NCI-H146 treated with DMSO at 0.1 percent for 48 hours (cell line): ENCODE data around the gene TRERF1.
"Not testable (repeated sequence)": the region's sequence is repeated elsewhere in the genome, so short reads cannot be mapped to it uniquely, and the experiment has no call there.

Source experiments
- DNase-seq: peaks from one replicate; lab custom pipeline; 2025; ENCODE audit not compliant: unreplicated experiment; lab: John Stamatoyannopoulos, UW

TRERF1 gene

GRCh38 chr6:42199106-42199981 is 252.4 kb downstream of the TRERF1 start:
- no peak for DNase-seq

DNA sequence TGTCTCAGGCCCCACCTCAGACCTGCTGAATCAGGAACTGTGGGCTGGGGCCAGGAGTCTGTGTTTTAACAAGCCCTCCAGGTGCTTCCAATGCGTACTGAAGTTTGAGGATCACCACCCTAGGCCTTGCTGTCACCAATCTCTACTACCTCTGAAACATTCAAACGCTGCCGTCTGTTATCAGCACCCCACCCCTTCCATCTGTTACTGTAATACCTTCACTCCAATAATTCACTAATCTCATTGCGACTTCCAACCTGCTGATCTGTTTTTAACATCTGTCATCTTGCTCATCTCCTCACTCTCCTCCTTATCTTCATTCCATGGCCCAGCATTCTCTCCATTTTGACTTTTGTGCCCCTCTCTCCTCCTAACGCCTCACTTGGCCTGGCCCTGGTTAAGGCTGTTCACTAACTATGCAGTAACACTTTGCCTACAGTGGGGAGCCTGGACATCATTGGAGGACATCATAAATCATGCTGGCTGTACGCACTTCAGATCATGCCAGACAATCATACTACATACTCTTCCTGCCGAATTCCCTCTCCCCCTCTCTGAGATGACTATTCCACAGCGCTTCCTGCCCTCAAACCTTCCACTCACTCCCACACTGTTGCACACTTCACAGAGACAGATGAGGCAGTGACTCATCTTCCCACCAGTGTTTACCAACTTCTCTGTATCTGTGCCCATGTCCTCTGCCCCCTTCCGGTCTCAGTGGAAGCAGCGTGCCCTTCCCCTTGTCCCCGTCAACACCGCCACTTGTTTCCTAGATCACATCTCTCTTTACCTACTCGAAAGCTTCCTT is 254.0 kb downstream of the TRERF1 start:
- DNase-seq: no peak

DNA sequence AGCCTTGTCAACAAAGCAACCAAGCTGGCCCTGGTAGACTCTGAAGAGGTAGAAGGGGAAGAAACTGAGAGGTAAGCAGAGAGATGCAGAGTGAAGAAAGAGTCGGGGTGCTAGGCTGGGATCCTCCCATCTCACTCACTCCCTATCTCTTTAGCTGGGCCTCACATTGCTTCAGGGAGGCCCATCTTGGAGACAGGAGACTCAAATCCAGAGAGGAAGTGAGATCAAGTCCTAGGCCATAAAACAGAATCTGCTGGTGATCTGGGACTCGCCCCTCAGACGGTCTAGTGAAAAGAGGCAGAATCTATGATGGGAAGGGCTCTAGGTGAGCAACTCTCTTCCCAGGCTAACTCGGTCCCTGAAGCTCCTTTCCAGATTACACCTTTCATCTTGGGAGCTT is 256.3 kb downstream of the TRERF1 start:
- no peak for DNase-seq

DNA sequence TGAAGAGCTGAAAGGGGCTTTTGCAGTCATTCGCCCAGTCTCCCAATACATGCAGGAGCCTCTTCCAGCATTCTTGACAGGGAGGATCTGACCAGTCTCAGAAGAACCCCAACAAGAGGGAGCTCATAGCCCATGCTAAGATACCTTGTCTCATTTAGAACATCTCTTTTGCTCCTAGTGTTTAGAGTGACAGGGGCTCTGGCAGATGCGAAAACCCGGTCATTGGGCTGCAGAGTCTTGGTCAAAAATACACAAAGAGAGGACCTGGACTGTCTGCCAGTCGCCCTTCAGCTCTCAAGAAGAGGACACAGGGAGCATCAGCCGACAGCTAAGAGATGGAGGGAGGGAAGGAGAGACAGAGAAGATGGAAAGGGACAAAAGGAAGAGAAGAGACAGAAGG is 257.7 kb downstream of the TRERF1 start:
- no peak for DNase-seq

GRCh38 chr6:42193491-42193894 is 258.2 kb downstream of the TRERF1 start:
- DNase-seq: no peak

DNA sequence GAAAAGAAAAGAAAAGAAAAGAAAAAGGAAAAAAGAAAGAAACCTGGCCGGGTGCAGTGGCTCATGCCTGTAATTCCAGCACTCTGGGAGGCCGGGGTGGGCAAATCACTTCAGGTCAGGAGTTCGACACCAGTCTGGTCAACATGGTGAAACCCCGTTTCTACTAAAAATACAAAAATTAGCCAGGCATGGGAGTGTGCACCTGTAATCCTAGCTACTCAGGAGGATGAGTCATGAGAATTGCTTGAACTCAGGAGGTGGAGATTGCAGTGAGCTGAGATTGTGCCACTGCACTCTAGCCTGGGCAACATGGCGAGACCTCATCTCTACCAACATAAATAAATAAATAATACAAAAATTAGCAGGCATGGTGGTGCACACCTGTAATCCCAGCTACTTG is 259.3 kb downstream of the TRERF1 start:
- DNase-seq: not testable (repeated sequence)

DNA sequence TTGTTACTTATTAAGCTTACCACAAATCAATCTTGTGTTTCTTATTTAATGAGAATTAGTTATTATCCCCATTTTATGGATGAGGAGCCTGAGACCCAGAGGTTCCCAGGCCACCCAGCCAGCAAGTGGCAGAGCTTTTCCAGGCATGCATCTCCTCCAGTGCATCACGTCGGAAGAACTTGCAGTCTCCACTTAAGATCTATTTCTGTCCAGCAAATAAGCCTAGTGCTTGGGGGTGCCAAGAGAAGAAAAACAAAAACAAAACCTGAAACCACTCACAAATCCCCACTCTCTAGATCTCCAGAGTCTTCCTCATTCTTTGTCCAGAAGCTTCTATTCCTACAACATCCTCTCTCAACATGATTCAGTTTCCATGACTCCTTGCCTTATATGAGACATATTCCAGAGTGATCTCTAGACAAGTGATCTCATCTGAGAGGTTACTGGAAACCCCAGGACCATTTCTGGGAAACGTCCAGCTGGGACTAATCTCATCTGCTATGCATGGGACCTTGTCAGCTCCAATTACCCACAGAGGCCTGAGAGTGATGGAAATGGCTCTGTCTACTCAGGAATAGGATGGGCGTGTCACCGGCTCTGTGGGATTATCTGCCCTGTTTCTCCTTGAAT is 261.1 kb downstream of the TRERF1 start:
- no peak for DNase-seq

GRCh38 chr6:42188406-42188805 is 263.3 kb downstream of the TRERF1 start:
- DNase-seq: no peak

- no peak for DNase-seq
These were observed 266.1 kb downstream of the TRERF1 start for GRCh38 chr6:42185597-42185996.

- DNase-seq: no peak
These were observed 267.3 kb downstream of the TRERF1 start for GRCh38 chr6:42184475-42184874.

GRCh38 chr6:42182101-42182500 is 269.6 kb downstream of the TRERF1 start:
- no peak for DNase-seq

- DNase-seq: no peak
These were observed 271.8 kb downstream of the TRERF1 start for GRCh38 chr6:42179945-42180313.

- DNase-seq: no peak
These were observed 272.3 kb downstream of the TRERF1 start for GRCh38 chr6:42179261-42179944.

DNA sequence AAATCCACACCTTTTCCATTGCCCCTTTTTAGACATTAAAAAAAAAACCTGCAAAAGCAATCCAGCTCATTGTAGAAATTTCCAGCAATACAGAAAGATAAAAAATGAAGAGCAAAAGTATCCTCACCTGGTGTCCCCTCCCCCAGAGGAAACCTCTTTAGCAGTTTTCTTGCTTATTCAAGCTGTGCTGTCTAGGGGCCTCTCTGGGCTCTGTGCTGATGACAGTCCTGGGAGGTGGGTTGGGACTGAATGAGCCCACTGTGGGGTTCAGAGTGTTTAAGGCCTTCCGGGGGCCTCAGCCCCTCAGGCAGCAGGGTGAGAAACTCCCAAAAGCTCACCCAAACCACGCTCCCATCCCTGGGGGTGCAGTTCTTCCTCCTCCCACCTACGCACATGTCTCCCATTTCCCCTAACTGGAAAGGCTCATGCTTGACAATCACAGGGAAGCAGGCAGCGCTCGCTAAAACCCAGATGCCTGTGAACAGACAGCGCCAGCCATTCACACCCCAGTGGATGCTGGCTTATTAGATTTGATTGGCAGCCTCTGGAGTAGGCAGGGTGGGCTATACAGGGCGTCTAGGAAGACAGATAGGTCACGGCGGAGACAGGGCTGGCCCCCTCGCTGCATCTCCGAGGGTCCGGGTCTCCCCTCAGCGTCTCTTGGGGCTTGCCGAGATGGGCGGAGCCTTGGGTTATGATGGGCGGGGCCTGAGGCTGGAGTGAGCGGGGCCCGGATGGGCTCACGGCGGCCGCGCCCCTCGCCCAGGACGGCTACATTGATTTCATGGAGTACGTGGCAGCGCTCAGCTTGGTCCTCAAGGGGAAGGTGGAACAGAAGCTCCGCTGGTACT is 274.0 kb downstream of the TRERF1 start:
- no peak for DNase-seq

DNA sequence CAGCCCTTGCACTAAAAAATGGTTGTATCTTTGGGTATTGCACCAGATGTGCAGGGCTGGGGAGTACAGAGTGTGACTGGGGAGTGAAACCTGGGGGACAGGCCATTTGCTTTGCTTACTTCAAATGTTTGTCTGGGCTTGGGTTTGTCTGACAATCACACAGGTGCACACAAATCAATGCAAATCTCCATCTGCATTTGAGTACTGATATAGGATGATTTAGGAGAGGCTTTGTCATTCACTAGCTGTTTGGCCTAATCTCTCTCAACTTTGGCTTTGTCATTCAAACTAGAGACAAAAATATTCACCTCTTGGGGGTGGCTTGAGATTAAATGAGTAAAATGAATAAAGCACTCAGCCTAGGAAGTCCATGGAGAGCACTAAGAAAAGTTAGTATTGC is 274.7 kb downstream of the TRERF1 start:
- no peak for DNase-seq

DNA sequence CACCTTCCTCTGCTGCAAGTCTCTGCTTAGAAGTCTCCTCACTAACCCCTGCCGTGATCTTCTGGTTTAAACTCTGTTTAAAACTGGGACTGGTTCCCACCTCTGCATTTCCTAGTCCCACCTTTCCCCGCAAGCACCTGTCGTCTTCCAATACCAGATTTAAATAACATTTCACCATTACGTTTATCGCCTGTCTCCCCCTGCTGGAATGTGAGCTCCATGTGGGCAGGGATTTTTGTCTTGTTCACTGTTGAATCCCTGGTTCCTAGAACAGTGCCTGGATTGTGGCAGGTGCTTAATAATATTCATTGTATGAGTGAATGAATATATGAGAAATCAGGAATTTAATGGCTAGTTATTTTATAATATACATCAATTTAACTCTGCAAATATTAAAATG is 275.9 kb downstream of the TRERF1 start:
- no peak for DNase-seq
